Measurements from ENCODE around the gene AMBN.
"Not testable (repeated sequence)": the region's sequence is repeated elsewhere in the genome, so short reads cannot be mapped to it uniquely, and the experiment has no call there.

AMBN gene

GRCh38 chr4:70607334-70607853, 15.3 kb downstream of the AMBN start:
- no peak for DNase-seq (ENCODE audit: low spot score)

GRCh38 chr4:70608324-70608723, 16.3 kb downstream of the AMBN start:
- DNase-seq (ENCODE audit: low spot score) = no peak

GRCh38 chr4:70613306-70614183, 21.5 kb downstream of the AMBN start:
- DNase-seq (ENCODE audit: low spot score) = no peak

GRCh38 chr4:70614184-70614555, 22.1 kb downstream of the AMBN start:
- DNase-seq (ENCODE audit: low spot score) = no peak

- DNase-seq (ENCODE audit: low spot score) = no peak
These were observed 27.2 kb downstream of the AMBN start for GRCh38 chr4:70619288-70619687.

- DNase-seq (ENCODE audit: low spot score) = no peak
These were observed 27.7 kb downstream of the AMBN start for GRCh38 chr4:70619778-70620177.

- DNase-seq (ENCODE audit: low spot score) = no peak
These were observed 31.3 kb downstream of the AMBN start for GRCh38 chr4:70623323-70623722.

- DNase-seq (ENCODE audit: low spot score) = no peak
These were observed 32.3 kb downstream of the AMBN start for GRCh38 chr4:70624226-70624793.

GRCh38 chr4:70627620-70628019, 35.6 kb downstream of the AMBN start:
- DNase-seq (ENCODE audit: low spot score) = no peak

- DNase-seq (ENCODE audit: low spot score) = no peak
These were observed 36.4 kb downstream of the AMBN start, which contains the start of gene ENAM for GRCh38 chr4:70628444-70628843. TSS of gene ENAM (plus strand) at chr4:70628744. CDS start at chr4:70629501, 757 bp downstream.

GRCh38 chr4:70629469-70630090, 37.5 kb downstream of the AMBN start:
- DNase-seq (ENCODE audit: low spot score) = no peak

GRCh38 chr4:70630162-70630561, 38.1 kb downstream of the AMBN start:
- DNase-seq (ENCODE audit: low spot score) = no peak

GRCh38 chr4:70632028-70632427, 40.0 kb downstream of the AMBN start:
- no peak for DNase-seq (ENCODE audit: low spot score)

GRCh38 chr4:70634482-70634881, 42.4 kb downstream of the AMBN start:
- DNase-seq (ENCODE audit: low spot score) = no peak

- DNase-seq (ENCODE audit: low spot score) = no peak
These were observed 45.3 kb downstream of the AMBN start for GRCh38 chr4:70637239-70637913.

- no peak for DNase-seq (ENCODE audit: low spot score)
These were observed 48.1 kb downstream of the AMBN start for GRCh38 chr4:70640192-70640591.

GRCh38 chr4:70650741-70651140, 58.7 kb downstream of the AMBN start:
- DNase-seq (ENCODE audit: low spot score) = not testable (repeated sequence)

- DNase-seq (ENCODE audit: low spot score) = peak; percentile 37
These were observed 59.9 kb downstream of the AMBN start for GRCh38 chr4:70651864-70652506.

- DNase-seq (ENCODE audit: low spot score) = no peak
These were observed 62.6 kb downstream of the AMBN start for GRCh38 chr4:70654605-70655011.

Data from CD4-positive, alpha-beta T cell treated with Interleukin-15 for 4 hours (primary cell).